Tibial nerve (tissue), 4 donors: ENCODE results near the gene RSRC1. TPM values are rescaled to one million over a fixed set of nuclear protein-coding genes. Genes with fewer than 3 reads are reported as not detected.

Experiments
- DNase-seq, 2 donors: peaks; one replicate each; pipeline ENCODE4 v3.0.0-alpha.2; 2019; ENCODE audit warnings: low spot score in 2 of 2
- H3K27ac ChIP-seq, 4 donors: fragments of 200-600 bp; sonication (generic) in 3 of 4; one replicate each; pipeline ENCODE4 v1.5.1; 2017 to 2019; ENCODE audit warnings: mild to moderate bottlenecking in 1 of 4
- H3K27me3 ChIP-seq, 2 donors: fragments of 200-600 bp; sonication (generic) in 1 of 2; one replicate each; pipeline versions ENCODE4 v1.5.1 to v1.6.0; 2017 to 2019
- H3K36me3 ChIP-seq, 3 donors: fragments of 200-600 bp; sonication (generic); one replicate each; pipeline ENCODE4 v1.5.1; 2018 to 2019
- H3K4me1 ChIP-seq, 4 donors: fragments of 200-600 bp; sonication (generic) in 3 of 4; one replicate each; pipeline ENCODE4 v1.5.1; 2017 to 2019
- H3K4me3 ChIP-seq, 4 donors: fragments of 200-600 bp; sonication (generic) in 3 of 4; one replicate each; pipeline ENCODE4 v1.5.1; 2017 to 2019; ENCODE audit warnings: mild to moderate bottlenecking in 1 of 4, moderate library complexity in 1 of 4
- H3K9me3 ChIP-seq, 4 donors: fragments of 200-600 bp; sonication (generic) in 3 of 4; one replicate each; pipeline ENCODE4 v1.5.1; 2017 to 2019
- CTCF ChIP-seq, 5 experiments: fragments of 200-600 bp in 3 of 5; fragments of 450-650 bp in 2 of 5; sonication (generic) in 3 of 5; IDR thresholded peaks; one replicate each; pipeline ENCODE4 v1.5.1; 2016 to 2019; ENCODE audit warnings: antibody characterized with exemption in 5 of 5, mild to moderate bottlenecking in 3 of 5, moderate library complexity in 2 of 5
- EP300 ChIP-seq, 2 donors: sonication (generic); formaldehyde crosslinking; IDR thresholded peaks; one replicate each; pipeline ENCODE4 v1.6.1; 2017; ENCODE audit warnings: antibody characterized with exemption in 2 of 2, mild to moderate bottlenecking in 1 of 2
- POLR2A ChIP-seq, 2 donors: fragments of 450-650 bp; IDR thresholded peaks; one replicate each; pipeline ENCODE4 v1.6.1; 2017; ENCODE audit warnings: antibody characterized with exemption in 2 of 2, mild to moderate bottlenecking in 2 of 2, moderate library complexity in 2 of 2
- WGBS, 2 donors: methylation state at CpG; one replicate each; pipeline ENCODE4 v1.1.5; 2018; 5-methylcytosine and 5-hydroxymethylcytosine counted together
- total RNA-seq, 4 donors: library from RNA; depleted of rRNA; stranded (reverse); fragments of >200 nt; gene quantifications; one replicate each; pipeline ENCODE4 v1.1.0, GENCODE V29; 2016

Gene RSRC1
- total RNA-seq, 4 donors from 2014 or later = 58.2 to 70.5 (median 68.6) TPM

GRCh38 chr3:158352551-158352950 is 242.7 kb downstream of the RSRC1 start:
- TF ChIP-seq POLR2A (IDR thresholded peaks at IDR 0.05) (no peak), CTCF (IDR thresholded peaks at IDR 0.05) (no peak), EP300 (IDR thresholded peaks at IDR 0.05) (peak in 1 of 2 donors; percentile 58)
- Histone ChIP-seq H3K36me3 (no peaks in the 10 kb centered on the region), H3K4me3 (no peak overlapping the region), H3K27me3 (no peaks in the 10 kb centered on the region), H3K27ac (no peak overlapping the region), H3K4me1 (no peaks in the 10 kb centered on the region), H3K9me3 (no peaks in the 10 kb centered on the region)
- peak in 1 of 2 donors; percentile 18 for DNase-seq
- 88 to 89% methylated on average over 4 of the region's 4 CpGs for WGBS, 2 donors

GRCh38 chr3:158354713-158355112 is 244.8 kb downstream of the RSRC1 start:
- Histone ChIP-seq H3K4me3 (no peak overlapping the region), H3K9me3 (no peaks in the 10 kb centered on the region), H3K27ac (no peak overlapping the region), H3K36me3 (peaks cover 0 to 7% (median 0%) of the 10 kb centered on the region in 3 donors), H3K27me3 (no peaks in the 10 kb centered on the region), H3K4me1 (no peaks in the 10 kb centered on the region)
- 97 to 98% methylated on average over 2 of the region's 2 CpGs for WGBS, 2 donors
- TF ChIP-seq EP300 (IDR thresholded peaks at IDR 0.05) (no peak), CTCF (IDR thresholded peaks at IDR 0.05) (no peak), POLR2A (IDR thresholded peaks at IDR 0.05) (no peak)
- DNase-seq = no peak

- no peak for DNase-seq
- 93 to 94% methylated on average over 4 of the region's 4 CpGs for WGBS, 2 donors
Observed at GRCh38 chr3:158355623-158356588, 246.0 kb downstream of the RSRC1 start.

GRCh38 chr3:158359339-158359738 is 249.4 kb downstream of the RSRC1 start:
- H3K4me3 ChIP-seq = no peak overlapping the region
- 83 to 89% methylated on average over 6 of the region's 6 CpGs for whole genome bisulfite sequencing, 2 donors
- DNase-seq = no peak
- no peak for TF ChIP-seq EP300 (IDR thresholded peaks at IDR 0.05)
- H3K36me3 ChIP-seq = peaks cover 0 to 23% (median 0%) of the 10 kb centered on the region in 3 donors
- H3K27me3 ChIP-seq = no peaks in the 10 kb centered on the region
- peaks cover 0 to 6% (median 0%) of the 10 kb centered on the region in 4 donors for H3K9me3 ChIP-seq
- no peaks in the 10 kb centered on the region for H3K4me1 ChIP-seq
- no peak overlapping the region for H3K27ac ChIP-seq

More at GRCh38 chr3:158355623-158356588, 246.0 kb downstream of the RSRC1 start:
- Histone ChIP-seq H3K36me3 (peaks cover 0 to 19% (median 0%) of the 10 kb centered on the region in 3 donors), H3K4me1 (no peaks in the 10 kb centered on the region), H3K27ac (no peak overlapping the region), H3K9me3 (peaks cover 0 to 6% (median 0%) of the 10 kb centered on the region in 4 donors), H3K4me3 (no peak overlapping the region), H3K27me3 (no peaks in the 10 kb centered on the region)
- TF ChIP-seq POLR2A (IDR thresholded peaks at IDR 0.05) (no peak), EP300 (IDR thresholded peaks at IDR 0.05) (no peak), CTCF (IDR thresholded peaks at IDR 0.05) (no peak)

- H3K4me3 ChIP-seq = no peak overlapping the region
- H3K36me3 ChIP-seq = peaks cover 0 to 23% (median 0%) of the 10 kb centered on the region in 3 donors
- no peaks in the 10 kb centered on the region for H3K27me3 ChIP-seq
- no peak for DNase-seq
- no peaks in the 10 kb centered on the region for H3K4me1 ChIP-seq
- no peak overlapping the region for H3K27ac ChIP-seq
- peaks cover 0 to 12% (median 0%) of the 10 kb centered on the region in 4 donors for H3K9me3 ChIP-seq
- TF ChIP-seq EP300 (IDR thresholded peaks at IDR 0.05) = no peak
- 90 to 92% methylated on average over 6 to 7 of the region's 11 CpGs for WGBS, 2 donors
Observed at GRCh38 chr3:158360756-158361448, 251.0 kb downstream of the RSRC1 start.
